Activated T-cell treated with anti-CD3 and anti-CD28 coated beads, Interleukin-2, amount 50 U/mL, for 1 hour (primary cell): ENCODE measurements around the gene PIGZ.
"Not testable (repeated sequence)": the region's sequence is repeated elsewhere in the genome, so short reads cannot be mapped to it uniquely, and the experiment has no call there.

Experiments
- DNase-seq: peaks from one replicate; pipeline ENCODE4 v3.0.0-alpha.2; 2020

The PIGZ gene

DNA sequence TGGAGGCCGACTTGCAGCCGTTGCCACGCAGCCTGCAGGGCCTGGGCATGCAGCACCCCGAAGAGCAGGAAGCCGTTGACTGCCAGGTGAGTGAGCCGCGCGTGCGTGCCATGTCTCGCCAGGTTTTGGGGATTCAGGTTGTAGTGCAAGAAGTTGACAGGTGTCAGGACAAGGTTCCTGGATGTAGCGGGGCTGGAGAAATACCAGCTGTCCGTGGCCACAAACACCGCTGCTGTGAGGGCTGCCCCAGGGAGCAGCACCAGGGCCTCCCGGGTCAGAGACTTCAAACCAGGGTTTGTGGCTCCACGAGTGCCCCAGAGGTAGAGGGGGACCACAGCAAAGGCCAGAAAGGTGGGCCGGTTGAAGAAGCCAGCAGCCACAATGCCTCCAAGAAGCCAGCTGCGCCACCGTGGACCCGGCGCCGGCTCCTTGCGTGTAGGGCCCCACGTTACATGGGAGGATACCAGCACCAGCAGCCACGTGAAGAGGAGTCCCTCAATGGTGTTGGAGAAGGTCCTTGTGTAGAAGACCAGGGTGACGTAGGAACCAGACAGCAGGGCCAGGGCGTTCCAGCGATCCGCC lies 20.7 kb downstream of the PIGZ start:
- DNase-seq = no peak

DNA sequence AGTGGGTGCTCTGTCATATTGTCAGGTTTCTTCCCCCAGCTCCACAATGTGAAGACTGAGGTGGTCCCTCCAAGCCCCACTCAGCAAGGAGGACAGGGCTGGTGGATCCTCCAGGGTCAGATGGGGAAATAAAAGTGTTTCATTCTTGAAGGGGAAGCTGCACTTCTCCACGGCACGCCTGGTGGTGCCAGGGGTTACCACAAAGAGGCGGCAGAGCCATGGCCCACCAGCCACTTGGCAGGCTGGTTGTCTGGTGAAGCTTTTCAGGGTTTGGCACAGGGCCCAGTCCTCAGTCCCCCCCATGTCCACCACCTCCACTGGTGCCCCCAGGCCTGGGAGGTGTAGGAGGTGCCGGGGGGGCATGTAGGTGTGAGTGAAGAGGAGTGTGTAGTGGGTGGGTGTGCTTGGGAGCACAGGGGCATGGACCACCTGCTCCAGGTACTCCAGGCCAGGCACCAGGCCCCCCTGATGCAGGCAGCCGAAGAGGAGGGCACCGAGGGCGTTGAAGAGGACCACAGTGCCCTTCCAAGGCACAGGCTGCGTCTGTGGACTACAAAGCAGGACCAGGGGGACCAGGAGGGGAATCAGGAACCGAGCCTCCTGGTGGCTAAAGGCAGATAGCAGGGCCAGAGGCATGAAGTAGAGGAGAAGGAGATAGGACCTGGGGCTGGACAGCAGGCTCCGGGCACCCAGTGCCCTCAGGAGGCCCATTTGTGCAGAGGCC lies 21.3 kb downstream of the PIGZ start:
- DNase-seq = no peak

DNA sequence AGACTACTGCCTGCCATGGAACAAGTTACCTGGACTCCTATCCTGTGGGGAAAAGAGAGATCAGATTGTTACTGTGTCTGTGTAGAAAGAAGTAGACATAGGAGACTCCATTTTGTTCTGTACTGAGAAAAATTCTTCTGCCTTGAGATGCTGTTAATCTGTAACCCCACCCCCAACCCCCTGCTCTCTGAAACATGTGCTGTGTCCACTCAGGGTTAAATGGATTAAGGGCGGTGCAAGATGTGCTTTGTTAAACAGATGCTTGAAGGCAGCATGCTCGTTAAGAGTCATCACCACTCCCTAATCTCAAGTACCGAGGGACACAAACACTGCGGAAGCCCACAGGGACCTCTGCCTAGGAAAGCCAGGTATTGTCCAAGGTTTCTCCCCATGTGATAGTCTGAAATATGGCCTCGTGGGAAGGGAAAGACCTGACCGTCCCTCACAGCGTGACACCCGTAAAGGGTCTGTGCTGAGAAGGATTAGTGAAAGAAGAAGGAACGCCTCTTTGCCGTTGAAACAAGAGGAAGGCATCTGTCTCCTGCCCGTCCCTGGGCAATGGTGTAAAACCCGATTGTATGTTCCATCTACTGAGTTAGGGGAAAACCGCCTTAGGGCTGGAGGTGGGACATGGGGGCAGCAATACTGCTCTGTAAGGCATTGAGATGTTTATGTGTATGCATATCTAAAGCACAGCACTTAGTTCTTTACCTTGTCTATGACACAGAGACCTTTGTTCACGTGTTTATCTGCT lies 24.4 kb downstream of the PIGZ start:
- not testable (repeated sequence) for DNase-seq

DNA sequence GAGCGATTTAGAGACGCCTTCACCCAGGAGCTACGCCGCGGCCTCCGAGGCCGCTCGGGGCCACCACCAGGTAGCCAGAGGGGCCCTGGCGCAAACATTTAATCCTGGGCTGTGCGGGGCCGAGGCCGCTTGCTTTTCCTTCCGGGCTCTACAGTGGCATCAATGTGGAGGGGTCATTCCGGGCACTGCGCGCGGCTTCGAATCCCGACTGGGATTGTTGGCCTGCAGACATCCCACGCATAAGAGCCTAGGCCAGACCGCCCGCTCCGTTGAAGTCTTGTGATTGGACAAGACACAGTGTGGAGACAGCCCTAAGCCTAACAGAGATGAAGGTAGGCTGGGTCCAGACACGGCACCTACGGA lies 25.7 kb downstream of the PIGZ start:
- DNase-seq = no peak

DNA sequence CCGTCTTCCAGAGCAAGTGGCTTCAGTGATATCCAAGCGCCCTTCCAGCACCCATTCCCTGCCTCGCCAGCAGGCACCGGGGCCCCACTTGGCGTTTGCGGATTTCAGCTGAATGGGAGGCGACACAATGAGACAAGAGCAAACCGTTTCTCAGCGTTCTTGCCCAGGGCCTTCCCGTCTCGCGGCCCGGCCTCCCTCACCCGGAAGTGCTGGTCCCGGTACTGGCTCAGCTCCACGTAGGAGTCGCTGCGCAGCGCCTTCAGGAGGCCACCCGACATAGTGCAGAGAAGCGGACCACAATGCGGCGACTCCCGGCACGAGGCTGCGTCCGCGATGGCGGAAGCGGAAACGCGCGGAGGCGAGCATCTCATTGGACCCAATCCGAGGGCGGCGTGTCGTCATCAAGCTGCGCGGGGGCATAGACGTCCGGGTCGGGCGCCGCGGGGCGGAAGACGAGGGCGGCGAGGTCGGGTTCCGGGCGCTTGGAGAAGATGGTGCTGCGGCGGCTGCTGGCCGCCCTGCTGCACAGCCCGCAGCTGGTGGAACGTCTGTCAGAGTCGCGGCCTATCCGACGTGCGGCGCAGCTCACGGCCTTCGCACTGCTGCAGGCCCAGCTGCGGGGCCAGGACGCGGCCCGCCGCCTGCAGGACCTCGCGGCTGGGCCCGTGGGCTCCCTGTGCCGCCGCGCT lies 26.3 kb downstream of the PIGZ start, which contains the start of gene NCBP2:
Gene NCBP2 (minus strand): TSS at position 303 of the 689 bp plus-strand sequence. CDS start 25 bp downstream, at position 278.
- DNase-seq = peak; percentile 99

DNA sequence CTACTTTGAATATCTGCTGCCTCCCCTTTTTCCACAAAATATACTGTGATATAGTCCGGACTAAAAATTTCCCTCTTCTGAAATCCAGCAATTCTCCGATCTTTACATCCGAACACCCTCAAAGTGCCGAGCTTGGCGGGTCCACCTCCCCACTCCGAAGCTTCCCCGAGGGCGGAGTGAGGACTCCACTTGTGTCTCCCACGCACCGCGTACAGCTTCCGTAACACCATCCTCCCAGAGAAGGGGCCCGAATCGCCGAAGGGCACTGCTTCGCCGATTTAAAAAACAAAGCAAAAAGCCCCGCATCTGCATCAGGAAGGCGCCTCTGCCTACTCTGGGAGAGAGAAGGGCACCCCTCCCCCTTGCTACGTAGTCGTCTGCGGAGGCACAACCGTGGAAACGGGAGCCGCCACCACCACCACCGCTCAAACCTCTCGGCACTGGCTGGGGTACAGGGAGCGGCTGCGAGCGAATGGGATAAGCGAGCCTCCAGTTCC lies 26.9 kb downstream of the PIGZ start:
- no peak for DNase-seq

DNA sequence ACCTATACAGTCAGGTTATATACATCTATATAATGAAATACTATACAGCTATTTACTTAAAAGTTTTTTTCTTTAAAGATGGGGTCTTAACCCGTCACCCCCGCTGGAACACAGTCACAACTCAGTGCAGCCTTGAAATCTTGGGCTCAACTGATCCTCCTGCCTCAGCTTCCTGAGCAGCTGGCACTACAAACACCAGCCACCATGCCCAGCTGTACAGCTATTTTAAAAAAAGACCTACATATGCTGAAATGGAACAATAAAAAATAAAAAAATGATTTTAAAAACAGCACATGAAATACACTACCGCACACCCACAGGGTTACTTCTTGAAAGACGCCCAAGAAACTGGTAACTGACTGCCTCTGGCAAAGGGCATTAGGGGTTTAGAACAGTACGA lies 30.1 kb downstream of the PIGZ start:
- DNase-seq = no peak

DNA sequence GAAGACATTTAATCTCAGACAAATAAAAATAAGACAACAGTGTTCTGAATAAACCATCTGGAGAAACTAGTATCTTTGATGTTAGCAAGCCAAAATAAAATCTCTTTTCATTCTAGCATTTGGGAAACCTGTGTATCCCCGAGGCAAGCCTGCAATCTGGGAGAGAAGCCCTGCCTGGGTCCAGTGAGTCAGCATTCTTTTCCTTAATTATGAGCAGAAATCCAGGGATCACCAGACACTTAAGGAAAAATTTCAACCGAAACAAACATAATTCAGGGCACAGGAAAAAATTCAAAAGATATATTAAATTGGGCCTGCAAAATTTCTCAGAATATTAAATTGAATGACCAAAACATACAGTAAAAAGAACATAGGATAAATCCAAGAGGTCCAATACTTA lies 30.5 kb downstream of the PIGZ start:
- no peak for DNase-seq

DNA sequence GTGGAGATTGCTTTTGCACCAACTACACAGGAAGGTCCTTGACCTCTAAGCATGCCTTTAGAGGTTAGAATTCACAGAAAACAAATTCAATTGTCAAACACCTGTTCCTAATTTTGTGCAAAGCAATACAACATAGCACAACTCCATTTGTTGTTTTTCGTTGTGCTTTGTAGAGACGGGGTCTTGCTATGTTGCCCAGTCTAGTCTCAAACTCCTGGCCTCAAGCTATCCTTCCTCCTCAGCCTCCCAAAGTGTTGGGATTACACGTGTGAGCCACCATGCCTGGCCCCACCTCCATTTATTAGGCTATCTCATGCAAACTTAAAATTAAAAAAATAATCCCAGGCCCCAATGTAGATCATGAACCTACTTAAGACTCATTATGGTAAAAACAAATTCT lies 32.3 kb downstream of the PIGZ start:
- DNase-seq = no peak

DNA sequence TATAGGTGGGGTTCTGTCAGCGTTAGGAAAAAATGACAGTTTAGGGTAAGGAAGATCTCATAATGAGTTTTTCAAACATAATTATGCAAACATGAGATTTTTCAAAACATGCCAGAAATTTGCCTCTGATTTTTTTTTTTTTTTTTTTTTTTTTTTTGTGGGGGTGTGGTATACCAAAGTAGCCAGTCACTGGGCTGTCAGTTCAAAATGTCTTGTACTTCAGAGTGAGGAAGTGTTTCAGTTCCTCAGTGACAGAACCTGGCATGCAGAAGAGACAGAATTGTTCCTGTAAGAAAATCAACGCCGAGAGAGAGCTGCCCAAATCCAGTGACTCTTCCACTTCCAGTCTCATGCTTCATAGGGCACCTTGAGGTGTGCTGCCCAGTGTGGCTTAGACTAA lies 36.0 kb downstream of the PIGZ start:
- no peak for DNase-seq

DNA sequence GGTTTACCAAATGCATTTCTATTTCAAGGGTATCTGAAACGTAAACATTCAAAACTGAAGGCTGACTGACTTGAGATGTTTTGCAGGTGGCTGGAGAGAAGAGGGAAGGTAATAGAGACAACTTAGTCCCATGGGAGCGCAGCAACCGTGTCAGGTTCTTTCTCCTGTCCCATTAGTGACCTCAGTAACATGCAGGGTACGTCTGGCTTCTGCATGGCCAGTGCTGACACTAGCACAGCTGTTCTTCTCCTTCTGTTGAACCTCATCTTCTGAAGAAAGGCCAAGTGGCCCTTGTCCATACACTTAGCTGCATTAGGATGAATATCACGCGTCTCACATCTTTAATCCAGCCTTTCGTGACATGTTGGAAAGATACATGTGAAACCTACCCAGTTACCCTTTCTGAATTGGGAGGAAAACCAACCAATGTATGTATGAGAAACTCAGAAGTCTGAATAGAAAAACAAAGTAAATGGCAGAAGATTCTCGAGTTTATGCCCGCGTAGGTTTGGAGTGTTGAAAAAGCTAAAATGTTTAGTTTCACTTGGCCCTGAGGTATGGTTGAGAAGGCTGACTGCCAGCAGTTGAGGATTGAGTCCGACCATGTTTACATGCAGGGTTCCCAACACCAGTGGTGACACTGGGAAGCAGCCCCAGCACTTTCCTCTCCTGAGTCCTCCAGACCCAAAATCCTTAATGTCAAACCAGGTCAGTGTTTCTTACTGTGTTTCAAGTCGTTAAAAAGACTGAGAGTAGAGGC lies 36.6 kb downstream of the PIGZ start:
- no peak for DNase-seq

DNA sequence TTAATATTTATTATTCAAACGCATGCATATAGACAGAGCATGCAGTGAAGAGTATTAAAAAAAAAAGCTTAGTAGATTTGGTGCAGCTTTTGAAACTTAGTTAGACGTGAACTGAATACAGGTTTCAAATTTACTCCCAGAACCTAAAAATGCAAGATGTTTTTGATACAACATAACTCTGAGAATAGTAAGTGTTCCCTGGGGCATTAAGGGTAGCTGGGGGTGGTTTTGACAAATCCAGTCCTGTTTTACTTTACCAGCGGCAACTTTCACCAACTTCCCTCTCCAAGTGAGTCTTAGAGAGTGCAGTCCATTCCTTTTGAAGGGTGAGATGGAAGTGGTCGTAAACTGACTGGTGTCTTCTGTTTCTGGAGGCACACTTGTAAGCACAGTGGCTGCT lies 37.5 kb downstream of the PIGZ start:
- no peak for DNase-seq

DNA sequence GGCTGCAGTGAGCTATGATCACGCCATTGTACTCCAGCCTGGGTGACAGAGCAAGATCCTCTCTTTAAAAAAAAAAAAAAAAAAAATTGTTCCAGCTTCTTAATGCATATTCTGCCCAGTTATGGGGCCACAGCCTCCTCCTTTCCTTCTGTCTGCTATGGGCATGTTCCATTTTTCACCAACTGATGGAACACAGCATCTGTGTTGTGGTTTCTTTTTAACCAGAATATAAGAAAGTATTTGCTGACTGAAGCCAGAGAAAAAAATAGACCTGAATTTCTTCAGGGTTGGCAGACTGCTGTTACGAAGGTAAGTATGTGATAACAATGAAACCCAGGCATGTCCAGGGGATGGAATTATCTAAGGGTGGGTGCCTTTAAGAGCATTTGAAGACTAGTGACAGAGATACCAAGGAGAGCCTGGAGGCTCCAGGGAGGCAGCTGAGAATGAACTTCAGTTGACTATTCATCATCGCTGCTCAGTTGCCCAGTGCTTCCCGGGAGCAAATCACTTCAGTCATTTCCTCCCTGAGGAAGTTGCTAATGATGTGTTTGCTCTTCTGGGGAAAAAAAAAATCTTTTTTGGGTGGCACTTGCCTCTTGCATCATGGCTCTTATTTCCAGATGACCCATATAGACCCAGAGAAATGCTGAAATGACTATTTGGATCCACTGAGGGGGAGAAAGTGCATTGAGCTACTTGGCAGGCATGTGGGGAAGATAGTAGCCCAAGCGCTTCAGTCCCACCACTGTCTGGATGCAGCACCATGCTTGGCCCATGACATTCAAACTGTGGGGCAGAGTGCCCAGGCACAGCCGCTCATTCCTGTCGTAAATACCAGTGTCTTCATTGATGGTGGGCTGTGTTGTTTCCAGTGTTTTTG lies 40.8 kb downstream of the PIGZ start:
- DNase-seq = no peak

DNA sequence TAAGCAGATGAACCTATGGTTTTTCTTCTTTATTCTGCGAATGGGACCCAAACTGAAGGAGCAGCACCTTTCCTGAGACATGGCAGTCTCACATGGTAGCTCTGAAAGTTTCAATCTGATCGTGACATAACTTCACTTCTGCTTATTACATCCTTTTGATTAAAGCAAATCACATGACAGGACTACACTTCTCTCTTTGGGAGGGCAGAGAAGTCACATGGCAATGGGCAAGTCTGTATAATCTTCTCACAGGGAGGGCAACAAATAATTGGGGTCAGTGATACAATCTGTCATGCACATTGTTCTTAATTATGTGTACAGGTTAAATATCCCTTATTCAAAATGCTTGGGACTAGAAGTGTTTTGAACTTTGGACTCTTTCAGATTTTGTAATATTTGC lies 47.9 kb downstream of the PIGZ start:
- DNase-seq = no peak

DNA sequence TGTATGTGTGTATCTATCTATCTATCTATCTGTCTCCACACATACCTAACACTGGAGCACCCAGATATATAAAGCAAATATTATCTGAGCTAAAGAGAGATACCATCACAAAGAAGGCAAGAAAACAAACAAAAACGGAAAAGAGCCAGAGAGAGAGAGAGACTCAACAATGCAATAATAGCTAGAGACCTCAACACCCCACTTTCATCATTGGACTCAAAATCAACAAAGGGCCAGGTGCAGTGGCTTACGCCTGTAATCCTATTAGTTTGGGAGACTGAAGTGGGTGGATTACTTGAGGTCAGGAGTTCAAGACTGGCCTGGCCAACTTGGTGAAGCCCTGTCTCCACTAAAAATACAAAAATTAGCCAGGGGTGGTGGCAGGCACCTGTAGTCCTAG lies 49.7 kb downstream of the PIGZ start:
- no peak for DNase-seq

DNA sequence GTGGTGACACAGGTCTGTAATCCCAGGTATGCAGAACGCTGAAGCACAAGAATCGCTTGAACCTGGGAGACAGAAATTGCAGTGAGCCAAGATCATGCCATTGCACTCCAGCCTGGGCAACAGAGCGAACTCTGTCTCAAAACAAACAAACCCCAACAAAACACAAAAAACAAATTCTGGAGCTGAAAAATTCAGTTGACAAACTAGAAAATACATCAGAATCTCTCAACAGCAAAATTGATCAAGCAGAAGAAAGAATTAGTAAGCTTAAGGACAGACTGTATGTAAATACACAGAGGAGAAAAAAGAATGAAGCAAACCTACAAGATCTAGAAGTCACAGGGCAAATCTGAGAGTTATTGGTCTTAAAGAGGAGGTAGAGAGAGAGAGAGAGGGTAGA lies 51.6 kb downstream of the PIGZ start:
- no peak for DNase-seq

DNA sequence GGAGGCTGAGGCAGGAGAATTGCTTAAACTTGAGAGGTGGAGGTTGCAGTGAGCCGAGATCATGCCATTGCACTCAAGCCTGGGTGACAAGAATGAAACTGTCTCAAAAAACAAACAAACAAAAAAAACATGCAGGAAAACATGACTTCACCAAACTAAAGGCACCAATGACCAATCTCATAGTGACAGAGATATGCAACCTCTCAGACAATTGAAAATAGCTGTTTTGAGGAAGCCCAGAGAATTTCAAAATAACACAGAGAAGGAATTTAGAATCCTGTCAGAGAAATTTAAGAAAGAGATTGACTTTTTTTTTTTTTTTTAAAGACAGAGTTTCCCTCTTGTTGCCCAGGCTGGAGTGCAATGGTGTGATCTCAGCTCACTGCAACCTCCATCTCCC lies 52.4 kb downstream of the PIGZ start:
- DNase-seq = no peak

DNA sequence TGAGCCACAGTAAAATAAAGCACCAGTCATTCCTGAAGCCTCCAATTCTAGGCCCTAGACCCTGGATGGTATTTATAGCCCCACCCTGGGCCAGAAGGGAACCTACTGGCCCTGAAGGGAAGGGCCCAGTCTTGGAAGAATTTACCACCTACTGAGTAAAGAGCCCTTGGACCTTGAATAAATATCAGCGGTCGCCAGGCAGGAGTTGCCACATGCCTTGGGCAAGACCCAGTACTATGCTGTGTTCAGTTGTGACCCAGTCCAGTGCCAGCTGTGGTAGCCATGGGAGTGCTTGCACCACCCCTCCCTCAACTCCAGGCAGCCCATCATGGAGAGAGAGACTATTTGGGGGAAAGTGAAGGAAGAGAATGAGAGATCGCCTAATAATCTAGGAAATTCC lies 53.3 kb downstream of the PIGZ start:
- no peak for DNase-seq

DNA sequence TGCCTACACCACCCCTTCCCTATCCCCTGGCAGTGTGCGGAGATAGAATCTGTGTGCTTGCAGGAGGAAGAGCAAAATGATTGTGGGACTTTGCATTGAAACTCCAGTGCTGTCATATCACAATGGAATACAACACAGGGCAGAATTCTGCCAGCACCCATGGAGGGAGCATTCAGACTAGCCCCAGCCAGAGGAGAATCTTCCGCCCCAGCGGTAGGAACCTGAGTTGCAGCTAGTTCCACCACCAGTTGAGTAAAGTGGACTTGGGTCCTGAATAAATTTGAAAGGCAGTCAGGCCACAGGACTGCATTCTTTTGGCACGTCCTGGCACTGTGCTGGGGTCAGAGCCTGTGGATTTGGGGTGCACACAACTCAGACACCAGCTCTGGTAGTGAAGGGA lies 53.8 kb downstream of the PIGZ start:
- no peak for DNase-seq

DNA sequence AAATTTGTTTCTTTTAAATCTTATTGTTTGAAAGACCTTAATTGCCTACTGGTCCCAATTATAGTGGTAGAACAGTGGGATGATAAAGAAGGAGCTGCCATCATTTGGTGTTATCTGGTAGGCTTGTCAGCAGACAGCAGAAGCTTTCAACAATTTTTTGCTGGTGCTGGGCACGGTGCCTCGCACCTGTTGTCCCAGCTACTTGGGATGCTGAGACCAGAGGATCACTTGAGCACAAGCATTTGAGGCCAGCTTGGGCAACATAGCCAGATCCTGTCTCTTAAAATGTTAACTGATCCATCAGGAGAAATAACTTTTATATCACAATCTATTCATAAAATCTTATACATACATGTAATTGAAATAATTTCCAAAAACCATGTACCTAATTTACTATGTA lies 64.9 kb downstream of the PIGZ start:
- DNase-seq = no peak

DNA sequence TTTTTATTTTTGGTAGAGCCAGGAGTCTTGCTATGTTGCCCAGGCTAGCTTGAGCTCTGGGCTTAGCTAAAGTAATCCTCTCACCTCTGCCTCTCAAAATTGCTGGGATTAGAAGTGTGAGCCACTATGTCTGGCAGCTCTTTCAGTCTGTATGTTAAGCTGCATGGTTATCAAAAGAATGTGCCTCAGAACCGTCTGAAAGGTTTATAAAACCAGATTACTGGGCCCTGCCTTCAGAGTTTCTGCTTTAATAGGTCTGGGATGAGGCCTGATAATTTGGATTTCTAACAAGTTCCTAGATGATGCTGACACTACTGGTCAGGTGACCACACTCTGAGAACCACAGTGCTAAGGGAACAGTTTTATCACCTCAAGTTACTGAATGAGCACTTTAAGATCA lies 66.3 kb downstream of the PIGZ start:
- no peak for DNase-seq

DNA sequence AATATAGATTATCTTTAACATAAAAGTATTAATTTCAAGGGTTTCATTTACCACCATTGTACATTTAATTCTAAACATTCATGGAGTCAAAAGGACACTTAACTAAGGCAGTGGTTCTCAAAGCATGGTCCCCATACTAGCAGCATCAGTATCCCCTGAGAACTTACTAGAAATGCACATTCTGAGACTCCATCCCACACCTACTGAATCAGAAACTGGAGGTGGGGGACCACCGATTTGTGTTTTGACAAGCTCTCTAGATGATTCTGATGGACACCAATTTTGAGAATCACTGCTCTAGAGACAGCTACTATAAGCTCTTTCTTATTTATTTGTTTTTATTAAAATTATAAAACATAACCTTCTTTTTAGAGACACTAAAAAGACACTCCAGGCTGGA lies 66.9 kb downstream of the PIGZ start:
- no peak for DNase-seq
